ENCODE results near the gene AQR.

Gene AQR

DNA sequence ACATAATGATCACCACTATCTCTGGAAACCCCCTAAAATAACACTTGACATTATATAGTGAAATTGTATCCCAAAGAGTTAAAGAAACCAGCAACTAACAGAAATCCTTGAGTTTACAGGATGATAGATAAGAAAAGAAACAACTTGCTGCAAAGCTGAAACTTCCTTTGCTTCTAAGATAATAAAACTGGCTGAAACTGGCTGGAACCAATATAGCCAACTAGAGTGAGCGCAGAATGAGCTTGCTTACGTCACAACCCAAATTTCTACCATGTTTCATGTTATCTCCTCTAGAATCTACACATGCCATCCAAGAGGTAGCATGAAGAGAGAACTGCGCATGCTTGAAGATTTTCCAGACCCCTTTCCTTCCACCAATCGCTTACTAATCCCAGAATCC is 90.4 kb downstream of the AQR start:
- DNase-seq (ENCODE audit: low read depth, low spot score): no peak

DNA sequence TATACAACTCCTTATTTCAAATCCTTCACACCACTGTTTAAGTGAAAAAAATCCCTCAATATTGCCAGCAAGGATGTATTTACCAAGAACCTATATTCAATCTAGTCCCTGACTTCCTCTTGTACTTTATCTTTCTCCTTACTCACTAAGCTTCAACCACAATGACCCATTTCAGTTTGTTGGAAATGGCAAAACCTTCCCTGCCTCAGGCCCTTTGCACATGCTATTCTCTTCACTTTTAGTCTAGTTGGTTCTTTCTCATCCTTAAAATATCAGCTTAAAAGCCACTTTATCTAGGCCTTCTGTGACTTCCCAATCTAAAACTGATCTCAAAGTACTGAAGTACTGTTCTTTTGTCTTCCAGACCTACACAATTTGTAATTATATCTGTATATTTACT is 92.9 kb downstream of the AQR start:
- DNase-seq (ENCODE audit: low read depth, low spot score): no peak

DNA sequence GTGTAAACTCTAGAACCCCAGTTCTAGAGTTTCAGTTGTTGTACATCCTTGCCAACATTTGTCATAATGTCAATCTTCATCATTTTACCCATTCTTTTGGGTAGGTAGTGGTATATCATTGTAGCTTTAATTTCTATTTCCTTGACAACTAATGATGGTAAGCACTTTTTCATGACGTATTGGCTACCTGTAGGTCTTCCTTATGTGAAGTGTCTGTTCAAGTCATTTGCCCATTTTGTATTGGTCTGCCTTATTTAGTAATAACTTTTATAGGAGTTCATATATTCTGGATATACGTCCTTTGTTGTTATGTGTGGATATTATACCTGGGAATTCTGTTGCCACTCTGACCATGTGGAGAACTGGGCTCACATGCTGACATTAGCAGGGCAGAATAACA is 100.4 kb downstream of the AQR start:
- no peak for DNase-seq (ENCODE audit: low read depth, low spot score)

DNA sequence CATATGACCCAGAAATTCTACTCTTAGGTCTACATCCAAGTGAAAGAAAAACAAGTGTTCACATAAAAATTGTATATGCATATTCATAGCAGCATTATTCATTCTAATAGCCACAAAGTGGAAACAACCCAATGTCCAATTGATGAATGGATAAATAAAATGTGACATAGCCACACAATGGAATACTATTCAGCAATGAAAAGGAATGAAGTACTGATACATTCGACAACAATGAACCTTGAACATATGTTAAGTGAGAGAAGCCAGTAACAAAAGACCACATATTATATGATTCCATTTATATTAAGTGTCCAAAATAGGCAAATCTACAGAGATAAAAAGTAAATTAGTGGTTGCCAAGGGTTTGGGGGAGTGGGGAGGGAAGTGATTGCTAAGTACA is 104.0 kb downstream of the AQR start:
- no peak for DNase-seq (ENCODE audit: low read depth, low spot score)

DNA sequence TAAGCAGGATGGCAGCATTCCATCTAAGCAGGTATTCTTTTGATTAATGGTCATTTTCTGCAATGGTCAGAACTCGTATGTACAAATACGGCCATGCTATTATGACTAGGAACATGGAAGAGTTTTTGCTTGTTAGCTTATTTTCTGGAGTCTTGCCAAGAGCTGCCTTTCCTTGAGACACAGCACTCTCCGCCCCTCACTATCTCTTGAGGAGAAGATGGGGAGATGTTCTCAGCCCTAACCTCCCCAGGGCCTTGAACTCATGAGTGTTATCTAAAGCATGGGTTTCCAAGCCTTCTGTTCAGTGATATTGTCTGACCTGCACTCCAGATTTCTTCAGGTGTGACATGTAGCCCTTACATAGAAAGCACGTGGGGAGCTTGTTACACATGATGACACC is 108.3 kb downstream of the AQR start:
- DNase-seq (ENCODE audit: low read depth, low spot score): no peak

DNA sequence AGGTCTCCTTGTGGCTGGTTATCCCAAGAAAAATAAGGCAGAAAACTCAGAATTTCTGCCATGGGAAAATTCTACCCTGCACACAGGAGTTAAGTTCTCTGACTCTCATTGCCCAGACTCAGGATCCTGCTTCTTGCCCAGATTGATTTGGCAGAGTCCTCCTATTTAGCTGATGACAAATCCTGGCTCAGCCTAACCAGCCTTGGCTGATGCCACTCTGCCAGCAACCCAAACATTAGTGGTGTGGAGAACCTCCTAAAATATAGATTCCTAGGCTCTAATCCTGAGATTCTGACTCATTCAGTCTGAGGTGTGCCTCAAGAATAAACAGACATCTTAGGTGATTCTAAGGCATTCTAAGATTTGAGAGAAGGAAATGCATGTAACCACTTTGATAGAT is 113.6 kb downstream of the AQR start:
- no peak for DNase-seq (ENCODE audit: low read depth, low spot score)

DNA sequence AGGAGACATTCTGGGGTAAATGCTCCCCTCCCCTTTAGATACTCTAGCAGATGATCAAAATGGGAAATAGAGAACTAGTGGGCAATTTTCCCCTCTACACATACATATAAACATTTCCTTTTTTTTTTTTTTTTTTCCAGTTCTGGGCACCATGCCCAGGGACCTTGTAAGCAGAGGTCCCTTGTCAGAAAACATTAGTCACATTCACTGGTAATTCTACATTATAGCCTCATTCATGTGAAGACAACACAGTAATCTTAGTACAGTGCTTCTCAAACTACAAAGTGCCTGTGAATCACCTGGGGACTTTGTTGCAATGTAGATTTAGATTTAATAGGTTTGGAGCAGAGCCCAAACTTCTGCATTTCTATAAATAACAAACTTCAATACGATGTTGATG is 114.1 kb downstream of the AQR start:
- no peak for DNase-seq (ENCODE audit: low read depth, low spot score)

DNA sequence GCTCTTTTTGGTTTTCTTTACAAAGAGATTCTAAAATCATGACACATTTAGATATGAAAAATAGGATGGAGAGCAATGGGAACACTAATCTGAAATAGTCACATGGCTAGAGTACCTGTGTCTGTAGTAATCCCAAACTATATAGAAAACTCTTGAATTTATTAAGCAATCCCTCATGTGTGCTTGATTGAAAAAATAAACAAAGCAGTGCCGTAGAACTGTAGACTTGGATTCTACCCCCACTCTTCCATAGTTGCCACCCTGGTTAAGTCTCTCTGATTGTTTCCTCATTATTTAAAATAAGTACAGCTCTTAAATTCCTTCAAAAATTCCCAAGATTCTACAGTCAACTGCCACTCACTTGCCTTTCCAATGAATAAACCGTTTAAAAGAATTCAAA is 115.3 kb downstream of the AQR start:
- no peak for DNase-seq (ENCODE audit: low read depth, low spot score)

DNA sequence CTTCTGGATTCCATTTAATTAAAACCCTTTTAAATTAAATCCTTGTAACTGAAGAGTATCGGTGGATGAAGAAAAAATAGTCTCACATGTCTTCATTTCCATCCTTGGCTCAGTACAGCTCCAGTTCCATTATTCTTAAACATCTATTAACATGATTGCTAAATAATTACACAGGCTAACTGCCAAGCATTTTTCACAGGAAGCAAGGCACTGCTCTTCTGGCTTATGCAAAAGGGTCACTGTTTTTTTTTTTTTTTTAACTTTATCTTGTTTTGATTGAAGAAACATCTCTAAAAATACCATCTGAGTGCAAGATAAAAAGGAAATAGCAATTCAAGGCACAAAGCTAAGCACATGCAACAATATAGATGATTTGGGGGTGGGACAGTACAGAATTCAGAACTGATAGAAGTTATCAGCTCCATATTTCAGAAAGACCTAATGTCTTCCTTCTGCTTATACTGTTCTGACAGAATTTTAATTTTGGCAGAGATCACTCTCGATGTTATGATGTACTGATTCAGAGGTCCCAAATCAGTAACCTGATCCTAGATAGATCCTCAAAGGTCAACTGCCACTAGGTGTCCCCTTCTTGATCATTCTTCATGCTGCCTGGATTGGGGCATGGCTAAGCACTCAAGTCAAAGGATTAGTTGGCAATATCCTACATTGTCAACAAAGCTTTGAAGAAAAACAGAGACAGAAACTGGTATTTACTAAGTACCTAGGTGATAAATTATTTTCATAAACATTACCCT is 116.4 kb downstream of the AQR start:
- DNase-seq (ENCODE audit: low read depth, low spot score): no peak

DNA sequence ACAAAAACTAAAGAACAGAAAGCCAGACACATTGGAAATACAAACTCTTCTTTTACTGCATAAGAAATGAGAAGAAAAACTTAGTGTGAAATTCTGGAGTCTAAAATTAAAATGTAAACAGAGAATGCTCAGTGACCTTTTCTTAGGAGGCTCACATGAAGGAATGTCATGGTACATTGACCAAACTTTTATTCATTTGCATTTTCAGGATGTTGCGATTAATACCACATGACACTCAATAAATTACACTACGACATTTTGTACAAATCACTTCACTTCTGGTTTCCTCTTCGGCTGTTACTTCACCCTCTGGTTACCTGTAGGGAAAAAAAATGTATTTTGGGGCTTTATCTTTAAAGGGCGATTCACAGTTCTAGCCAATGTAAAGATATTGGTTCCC is 117.8 kb downstream of the AQR start:
- no peak for DNase-seq (ENCODE audit: low read depth, low spot score)

DNA sequence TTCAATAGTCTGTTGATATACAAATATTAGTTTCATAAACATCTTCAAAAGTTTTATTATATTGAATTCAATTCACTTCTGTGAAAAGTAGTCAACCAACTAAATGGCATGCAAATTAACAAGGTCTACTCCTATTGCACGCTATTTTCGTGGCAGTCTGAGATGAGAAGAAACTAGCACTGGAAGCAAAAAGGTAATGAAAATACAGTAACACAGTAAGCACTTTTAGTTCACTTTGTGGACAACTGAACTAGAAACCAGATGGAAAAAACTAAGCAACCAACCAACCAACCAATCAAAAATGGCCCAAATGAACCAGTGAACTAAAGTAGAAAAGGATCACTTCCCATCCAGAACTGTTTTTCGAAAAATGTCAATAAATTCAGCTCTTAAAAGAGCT is 118.5 kb downstream of the AQR start:
- DNase-seq (ENCODE audit: low read depth, low spot score): no peak

DNA sequence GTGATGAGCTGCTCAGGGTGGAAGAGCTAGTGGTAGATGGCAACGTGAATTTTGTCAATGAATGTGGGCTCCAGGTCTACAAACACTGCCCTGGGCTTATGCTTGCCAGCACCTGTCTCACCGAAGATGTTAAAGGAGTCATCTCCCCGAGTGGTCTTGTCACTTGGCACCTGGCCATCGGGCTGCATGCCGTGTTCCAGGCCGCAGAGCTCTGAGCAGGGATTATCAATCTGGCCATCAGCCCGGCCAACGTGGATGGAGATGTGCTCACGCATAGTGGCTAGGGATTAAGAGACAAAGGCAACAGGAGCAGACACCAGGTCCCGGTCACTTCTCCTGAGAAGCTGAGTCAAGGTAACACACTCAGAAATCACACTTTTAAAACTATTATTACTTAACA is 119.4 kb downstream of the AQR start:
- DNase-seq (ENCODE audit: low read depth, low spot score): no peak

DNA sequence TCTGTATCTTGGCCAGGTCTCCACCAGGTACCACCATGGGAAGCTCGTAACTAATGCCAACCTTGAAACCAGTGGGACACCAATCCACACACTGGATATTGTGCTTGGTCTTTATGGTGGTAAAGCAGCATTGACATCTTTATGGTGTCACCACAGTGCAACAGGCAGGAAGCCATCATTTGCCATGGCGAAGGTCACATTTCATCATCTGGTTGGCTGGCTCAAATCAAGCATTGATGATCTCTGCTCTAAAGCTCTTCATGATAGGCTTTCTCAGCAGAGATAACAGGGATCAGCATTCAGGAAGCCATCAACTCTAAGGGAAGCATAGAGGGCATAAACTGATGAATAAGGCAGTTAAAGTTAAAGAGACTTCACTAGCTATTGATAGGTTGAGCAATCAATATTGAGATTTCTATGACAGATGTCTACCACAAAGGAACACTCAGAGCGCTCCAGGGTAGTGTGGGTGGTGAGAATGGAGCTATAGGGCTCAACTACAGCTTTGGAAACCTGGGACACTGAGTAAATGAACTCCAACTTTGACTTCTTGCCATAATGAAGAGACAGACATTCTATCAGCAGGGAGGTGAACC is 120.1 kb downstream of the AQR start:
- no peak for DNase-seq (ENCODE audit: low read depth, low spot score)

DNA sequence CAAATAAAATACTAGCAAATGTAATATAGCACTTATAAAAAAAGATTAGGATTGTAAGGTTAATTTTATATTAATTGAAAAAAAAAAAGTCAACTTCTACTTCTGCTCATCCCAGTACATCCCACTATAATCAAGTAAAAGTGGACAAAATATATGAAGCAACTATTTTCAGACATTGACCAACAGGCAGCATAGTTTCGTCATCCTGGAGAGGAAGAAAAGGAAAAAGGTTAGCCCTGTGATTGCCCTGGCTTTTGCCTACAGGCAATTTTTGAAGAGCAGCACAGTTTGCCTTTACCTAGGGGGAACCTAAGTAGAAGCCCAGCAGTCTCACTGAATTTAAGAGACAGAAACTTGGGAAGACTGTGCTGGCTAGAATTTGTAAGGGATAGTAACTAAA is 121.9 kb downstream of the AQR start:
- no peak for DNase-seq (ENCODE audit: low read depth, low spot score)

DNA sequence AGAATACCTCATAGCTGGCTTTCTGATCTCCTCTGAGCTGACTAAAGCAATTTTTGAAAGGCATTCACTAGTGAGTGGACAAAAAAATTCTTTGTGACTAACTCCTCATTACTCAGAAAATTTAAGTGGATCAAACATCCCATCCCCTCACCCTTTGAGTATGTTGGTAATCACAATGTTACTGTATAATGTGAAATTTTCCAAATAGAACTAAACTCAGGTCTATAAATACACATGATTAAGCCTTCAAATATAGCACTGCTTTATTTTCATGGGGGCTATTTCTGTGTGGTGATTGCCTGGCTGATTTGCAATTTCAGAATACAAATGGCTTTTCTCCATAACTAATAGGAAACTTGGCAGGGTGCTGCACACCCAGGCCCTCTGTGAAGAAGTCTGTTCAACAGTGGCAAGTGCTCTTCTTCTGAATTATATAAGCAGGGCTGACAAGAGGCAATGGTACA is 128.2 kb downstream of the AQR start:
- no peak for DNase-seq (ENCODE audit: low read depth, low spot score)

DNA sequence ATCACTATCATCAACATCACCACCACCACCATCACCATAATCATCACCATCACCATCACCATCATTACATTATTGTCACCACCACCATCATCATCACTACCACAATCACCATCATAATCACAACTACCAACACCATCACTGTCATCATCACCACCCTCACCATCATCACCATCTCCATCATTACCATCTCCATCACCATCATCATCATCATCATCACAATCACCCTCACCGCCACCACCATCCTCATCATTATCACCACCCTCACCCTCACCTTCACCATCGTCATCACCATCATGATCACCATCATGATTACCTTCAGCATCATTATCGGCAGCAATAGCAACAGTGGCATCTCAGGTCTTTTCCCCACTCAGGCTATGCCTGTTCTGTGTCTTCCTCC is 131.3 kb downstream of the AQR start:
- no peak for DNase-seq (ENCODE audit: low read depth, low spot score)

DNA sequence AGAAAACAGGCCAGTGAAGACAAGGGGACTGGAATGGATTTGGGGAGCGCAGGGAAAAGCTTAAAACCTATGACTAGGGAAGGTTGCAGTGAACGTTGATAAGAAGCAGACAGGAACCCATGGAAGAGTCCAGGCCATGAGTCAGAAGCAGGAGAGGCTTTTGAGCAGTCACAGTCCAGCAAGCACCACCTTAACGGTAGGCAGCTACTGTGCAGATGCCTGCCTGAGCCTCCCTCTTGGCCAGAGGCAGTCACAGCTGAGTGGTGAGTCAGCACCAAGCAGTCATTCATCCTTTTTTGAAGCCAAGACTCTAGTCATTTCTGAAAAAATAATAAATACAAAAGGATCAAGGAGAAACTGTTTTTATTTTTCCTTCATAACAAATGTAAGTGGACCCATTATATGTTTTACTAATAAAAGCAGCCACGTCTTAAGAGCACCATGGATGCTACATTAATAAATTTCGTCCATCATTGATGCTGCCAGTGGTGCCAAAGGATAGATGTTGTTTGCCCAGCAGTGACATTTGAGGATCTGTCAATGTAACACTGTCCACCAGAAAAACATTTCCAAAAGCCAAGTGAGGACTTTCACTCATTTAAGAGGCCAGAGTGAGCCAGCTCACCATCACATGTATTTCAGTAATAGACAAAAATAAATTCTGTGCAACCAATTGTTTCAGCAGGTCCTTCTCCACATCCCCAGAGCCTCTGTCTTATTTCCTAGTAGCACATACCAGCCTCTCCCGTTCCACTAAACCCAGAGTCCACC is 132.1 kb downstream of the AQR start:
- DNase-seq (ENCODE audit: low read depth, low spot score): no peak

DNA sequence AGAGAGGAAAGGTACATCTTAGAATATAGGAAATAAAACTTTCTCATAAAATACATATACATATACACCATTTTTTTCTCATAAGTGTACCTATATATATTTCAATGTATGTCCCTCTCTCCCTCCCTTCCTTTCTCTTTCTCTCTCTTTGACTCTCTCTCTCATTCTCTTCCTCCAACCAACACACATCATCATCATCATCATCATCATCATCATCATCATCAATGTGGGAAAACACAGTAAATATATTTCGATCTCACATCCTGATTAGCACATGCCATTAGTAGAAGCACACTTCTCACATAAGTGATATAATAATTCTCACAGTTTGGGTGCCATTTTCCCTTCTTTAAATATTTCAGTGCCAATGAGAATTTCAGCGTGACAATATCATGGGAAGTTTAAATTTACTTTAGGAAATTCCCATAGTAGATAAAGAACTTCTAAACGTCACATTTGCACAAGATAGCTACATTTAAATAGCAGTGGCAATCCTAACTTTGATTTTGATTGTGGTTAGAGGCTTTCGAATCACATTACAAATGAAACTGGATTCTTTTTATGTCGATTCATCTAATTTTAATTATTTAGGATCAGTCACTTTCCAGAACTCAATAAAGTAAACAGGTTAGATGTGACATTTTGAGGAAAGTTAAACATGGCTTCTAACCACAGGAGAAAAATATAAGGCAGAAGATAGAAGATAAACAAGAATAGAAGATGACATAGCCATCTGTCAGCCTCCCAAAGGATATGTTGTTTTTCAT is 141.2 kb downstream of the AQR start:
- DNase-seq (ENCODE audit: low read depth, low spot score): no peak

DNA sequence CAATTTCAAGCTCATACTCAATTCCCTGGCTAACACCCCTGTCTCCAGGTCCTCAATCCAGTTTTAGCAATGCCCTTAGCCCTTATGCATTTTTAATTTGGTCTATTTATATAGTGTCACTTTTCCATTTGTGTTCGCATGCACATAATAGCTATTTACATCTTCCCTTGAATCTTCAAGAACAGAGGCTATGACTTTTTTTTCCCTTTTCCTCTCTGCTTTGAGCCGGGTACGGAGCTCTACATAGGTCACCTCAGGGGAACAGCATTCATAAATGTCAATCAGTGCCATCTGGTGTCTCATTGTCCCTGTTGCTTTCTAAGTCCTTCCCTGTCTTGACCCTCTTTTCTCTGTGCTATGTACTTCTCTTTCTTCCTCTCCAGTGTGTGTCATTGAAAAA is 147.7 kb downstream of the AQR start:
- DNase-seq (ENCODE audit: low read depth, low spot score): no peak

DNA sequence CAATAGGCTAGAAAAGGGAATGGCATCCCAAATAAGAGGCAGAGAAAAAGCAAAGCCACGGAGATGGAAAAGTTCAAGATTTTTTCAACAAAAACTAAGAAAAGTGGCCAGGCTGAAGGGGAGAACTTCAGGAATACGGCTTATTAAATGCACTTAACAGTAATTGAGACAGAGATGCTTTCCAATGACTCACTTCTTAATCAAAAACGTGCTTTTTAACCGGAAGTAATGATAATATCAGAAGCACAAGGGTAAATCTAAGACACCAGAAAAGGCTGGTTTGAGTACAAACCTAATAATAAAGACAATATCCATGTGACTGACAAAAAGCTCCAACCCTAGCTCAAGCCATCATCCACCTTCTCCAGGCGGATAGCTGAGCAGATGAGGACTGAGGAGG is 149.4 kb downstream of the AQR start:
- no peak for DNase-seq (ENCODE audit: low read depth, low spot score)

DNA sequence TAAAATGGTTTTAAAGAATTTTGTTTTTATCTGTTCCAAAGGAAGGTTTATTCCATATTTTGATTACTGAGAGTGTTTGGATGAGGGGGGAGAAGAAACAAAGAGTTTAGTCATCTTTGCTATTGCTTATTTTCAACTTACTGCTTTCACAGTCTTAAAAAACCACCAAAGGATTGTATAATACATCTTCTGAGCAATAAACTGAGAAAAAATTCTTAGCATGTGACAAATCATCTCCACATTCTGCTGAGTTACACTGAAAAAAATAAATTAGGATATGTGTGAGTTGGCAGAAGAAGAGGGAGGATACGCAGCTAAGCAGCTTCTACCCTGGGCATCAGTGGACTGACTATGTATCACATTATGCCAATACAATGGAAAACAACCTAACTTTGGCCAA is 151.0 kb downstream of the AQR start:
- no peak for DNase-seq (ENCODE audit: low read depth, low spot score)

DNA sequence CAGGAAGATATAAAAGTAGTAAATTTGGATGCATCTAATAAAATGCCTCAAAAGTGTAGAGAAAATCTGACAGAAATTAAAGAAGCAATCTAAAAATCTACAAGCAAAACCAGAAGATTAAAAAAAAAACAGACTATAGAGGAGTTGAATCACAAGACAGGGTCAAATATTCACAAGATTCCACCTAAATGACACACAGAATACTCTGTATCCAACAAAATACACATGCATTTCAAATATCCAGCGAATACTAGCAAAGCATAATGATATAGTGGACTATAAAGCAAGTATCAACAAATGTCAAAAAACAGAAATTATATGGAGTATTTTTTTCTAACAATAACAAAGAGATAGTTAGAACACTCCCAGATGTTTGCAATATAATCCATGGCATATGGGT is 153.7 kb downstream of the AQR start:
- no peak for DNase-seq (ENCODE audit: low read depth, low spot score)
